Measurements from ENCODE around the gene ZNF205. TPM values are rescaled to one million over a fixed set of nuclear protein-coding genes. Genes with fewer than 3 reads are reported as not detected.

The ZNF205 gene
- total and polyA plus RNA-seq, 2 of the 13 experiments (the other 11 are each of a cell fraction or from before 2014, with no cell fraction given) = 5.8 to 10.2 TPM

DNA sequence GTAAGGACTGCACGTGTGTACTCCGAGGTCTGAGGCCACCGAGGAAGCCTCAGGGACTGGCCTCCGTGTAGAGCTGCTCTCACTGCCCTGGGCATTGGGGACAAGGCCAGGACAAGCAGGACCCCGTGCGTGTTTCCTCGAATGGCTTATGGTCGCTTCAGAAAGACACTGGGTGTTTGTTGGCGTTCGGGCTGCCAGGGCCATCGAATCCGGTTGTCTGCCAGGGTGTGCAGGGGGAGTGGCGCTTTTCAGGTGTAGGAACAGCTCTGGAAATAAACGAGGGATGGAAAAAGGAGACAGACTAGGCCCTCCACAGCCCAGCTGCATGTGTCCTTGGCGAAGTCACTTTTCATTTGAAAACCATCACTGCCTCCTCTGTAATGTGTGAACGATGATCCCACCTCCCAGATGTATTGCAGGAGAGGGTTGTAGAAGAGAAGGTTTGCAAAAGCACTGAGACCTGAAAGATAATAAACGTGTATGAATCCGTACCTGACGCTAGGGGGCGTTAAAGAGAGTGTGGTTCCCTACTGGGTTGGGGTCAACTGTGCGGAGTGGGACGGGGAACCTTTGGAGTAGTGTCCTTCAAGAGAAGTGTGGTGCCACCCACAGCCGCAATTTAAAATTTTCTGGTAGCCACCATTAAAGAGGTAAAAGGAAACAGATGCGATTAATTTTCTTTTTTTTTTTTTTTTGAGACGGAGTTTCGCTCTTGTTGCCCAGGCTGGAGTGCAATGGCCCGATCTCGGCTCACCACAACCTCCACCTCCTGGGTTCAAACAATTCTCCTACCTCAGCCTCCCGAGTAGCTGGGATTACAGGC is 11.2 kb upstream of the ZNF205 start:
- in situ Hi-C loops (cut with HindIII; ENCODE audit: extremely low pct_ligation_motif_present, low pct_unique_long_range_greater_than_20kb) (no loop called here), intact Hi-C loops (cut with micrococcal nuclease; ENCODE audit: unreplicated experiment) (loop anchor here (2.0 kb wide), 1 partner anchor 42 kb away; no protein-coding TSS in a partner anchor)
- ATAC-seq (peak; percentile 15; the same call in 1 of the 3 replicates), DNase-seq (ENCODE audit: low spot score) (peak; percentile 65), FAIRE-seq (peak; percentile 42)
- H3K4me2 ChIP-seq (ENCODE audit: low read depth, low read length) = peak overlapping the region; percentile 50
- H3K4me1 ChIP-seq (ENCODE audit: insufficient read depth, low read length) = peaks cover 70% of the 10 kb centered on the region
- ChIA-PET CTCF (ENCODE audit: low intra/inter-chr PET ratio, low total read pairs) (interaction anchor here (1.1 to 1.8 kb wide), 3 partner anchors 14 to 42 kb away, joined by 3 to 5 read pairs (median 4); no protein-coding TSS in a partner anchor), POLR2A (no interaction called here)
- H3K9me3 ChIP-seq (ENCODE audit: low read length) = no peaks in the 10 kb centered on the region
- peaks cover 0 to 13% of the 10 kb centered on the region in 2 experiments; a peak in 2 of 5 replicates for H3K27me3 ChIP-seq (ENCODE audit: control insufficient read depth in 1 of 2, insufficient read depth in 2 of 2, low read length in 2 of 2)
- H3K27ac ChIP-seq (ENCODE audit: extremely low read length, insufficient read depth, low read length) = no peak overlapping the region
- H4K20me1 ChIP-seq (ENCODE audit: insufficient read depth, low read length) = no peaks in the 10 kb centered on the region
- WGBS (ENCODE audit: low lambda C conversion rate) = 44% methylated on average over 28 of the region's 29 CpGs
- H3K36me3 ChIP-seq (replicated peaks in 1 of 2; ENCODE audit: control insufficient read depth in 1 of 2, insufficient read depth in 2 of 2, low read length in 2 of 2) = no peaks in the 10 kb centered on the region
- H3K9ac ChIP-seq (ENCODE audit: insufficient read depth, low read depth, low read length) = no peak overlapping the region
- BruUV-seq (replicated peaks) = no TSS peak
- no peaks in the 10 kb centered on the region for H3K79me2 ChIP-seq (ENCODE audit: insufficient read depth, low read length)
- H3K4me3 ChIP-seq (replicated peaks in 1 of 3; ENCODE audit: insufficient read depth in 1 of 3, low read depth in 2 of 3, low read length in 3 of 3) = 0 out of 6 replicates have a peak overlapping the region, but pooled peaks of 1 of the 3 experiments have one; percentile 14
- H2AFZ ChIP-seq (ENCODE audit: low read length) = no peak overlapping the region
- TF ChIP-seq ZFYVE20 (CRISPR knock-in tag; IDR thresholded peaks at IDR 0.05; ENCODE audit: borderline replicate concordance, low read depth) (no peak), REXO4 (CRISPR knock-in tag; IDR thresholded peaks at IDR 0.05; ENCODE audit: borderline replicate concordance) (no peak), TEAD3 (CRISPR knock-in tag; optimal IDR thresholded peaks at IDR 0.05; ENCODE audit: borderline replicate concordance) (peak; percentile 31), ZNF562 (CRISPR knock-in tag; IDR thresholded peaks at IDR 0.05; ENCODE audit: borderline replicate concordance) (no peak), SMARCC2 (IDR thresholded peaks at IDR 0.05) (no peak), HES4 (CRISPR knock-in tag; IDR thresholded peaks at IDR 0.05; ENCODE audit: borderline replicate concordance) (no peak; the same call in 1 of the 2 replicates), ZNF383 (CRISPR knock-in tag; IDR thresholded peaks at IDR 0.05; ENCODE audit: borderline replicate concordance) (no peak)
- TF ChIP-seq, protein P1, sequence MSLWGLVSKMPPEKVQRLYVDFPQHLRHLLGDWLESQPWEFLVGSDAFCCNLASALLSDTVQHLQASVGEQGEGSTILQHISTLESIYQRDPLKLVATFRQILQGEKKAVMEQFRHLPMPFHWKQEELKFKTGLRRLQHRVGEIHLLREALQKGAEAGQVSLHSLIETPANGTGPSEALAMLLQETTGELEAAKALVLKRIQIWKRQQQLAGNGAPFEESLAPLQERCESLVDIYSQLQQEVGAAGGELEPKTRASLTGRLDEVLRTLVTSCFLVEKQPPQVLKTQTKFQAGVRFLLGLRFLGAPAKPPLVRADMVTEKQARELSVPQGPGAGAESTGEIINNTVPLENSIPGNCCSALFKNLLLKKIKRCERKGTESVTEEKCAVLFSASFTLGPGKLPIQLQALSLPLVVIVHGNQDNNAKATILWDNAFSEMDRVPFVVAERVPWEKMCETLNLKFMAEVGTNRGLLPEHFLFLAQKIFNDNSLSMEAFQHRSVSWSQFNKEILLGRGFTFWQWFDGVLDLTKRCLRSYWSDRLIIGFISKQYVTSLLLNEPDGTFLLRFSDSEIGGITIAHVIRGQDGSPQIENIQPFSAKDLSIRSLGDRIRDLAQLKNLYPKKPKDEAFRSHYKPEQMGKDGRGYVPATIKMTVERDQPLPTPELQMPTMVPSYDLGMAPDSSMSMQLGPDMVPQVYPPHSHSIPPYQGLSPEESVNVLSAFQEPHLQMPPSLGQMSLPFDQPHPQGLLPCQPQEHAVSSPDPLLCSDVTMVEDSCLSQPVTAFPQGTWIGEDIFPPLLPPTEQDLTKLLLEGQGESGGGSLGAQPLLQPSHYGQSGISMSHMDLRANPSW (CRISPR knock-in tag; IDR thresholded peaks at IDR 0.05; ENCODE audit: borderline replicate concordance) = no peak
- TF ChIP-seq, protein P2, sequence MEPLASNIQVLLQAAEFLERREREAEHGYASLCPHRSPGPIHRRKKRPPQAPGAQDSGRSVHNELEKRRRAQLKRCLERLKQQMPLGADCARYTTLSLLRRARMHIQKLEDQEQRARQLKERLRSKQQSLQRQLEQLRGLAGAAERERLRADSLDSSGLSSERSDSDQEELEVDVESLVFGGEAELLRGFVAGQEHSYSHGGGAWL (CRISPR knock-in tag; IDR thresholded peaks at IDR 0.05) = no peak
- TF ChIP-seq, protein P3, sequence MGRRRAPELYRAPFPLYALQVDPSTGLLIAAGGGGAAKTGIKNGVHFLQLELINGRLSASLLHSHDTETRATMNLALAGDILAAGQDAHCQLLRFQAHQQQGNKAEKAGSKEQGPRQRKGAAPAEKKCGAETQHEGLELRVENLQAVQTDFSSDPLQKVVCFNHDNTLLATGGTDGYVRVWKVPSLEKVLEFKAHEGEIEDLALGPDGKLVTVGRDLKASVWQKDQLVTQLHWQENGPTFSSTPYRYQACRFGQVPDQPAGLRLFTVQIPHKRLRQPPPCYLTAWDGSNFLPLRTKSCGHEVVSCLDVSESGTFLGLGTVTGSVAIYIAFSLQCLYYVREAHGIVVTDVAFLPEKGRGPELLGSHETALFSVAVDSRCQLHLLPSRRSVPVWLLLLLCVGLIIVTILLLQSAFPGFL (CRISPR knock-in tag; IDR thresholded peaks at IDR 0.05) = no peak
- TF ChIP-seq, protein P4, sequence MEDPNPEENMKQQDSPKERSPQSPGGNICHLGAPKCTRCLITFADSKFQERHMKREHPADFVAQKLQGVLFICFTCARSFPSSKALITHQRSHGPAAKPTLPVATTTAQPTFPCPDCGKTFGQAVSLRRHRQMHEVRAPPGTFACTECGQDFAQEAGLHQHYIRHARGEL (CRISPR knock-in tag; IDR thresholded peaks at IDR 0.05) = no peak
- TF ChIP-seq, protein P5, sequence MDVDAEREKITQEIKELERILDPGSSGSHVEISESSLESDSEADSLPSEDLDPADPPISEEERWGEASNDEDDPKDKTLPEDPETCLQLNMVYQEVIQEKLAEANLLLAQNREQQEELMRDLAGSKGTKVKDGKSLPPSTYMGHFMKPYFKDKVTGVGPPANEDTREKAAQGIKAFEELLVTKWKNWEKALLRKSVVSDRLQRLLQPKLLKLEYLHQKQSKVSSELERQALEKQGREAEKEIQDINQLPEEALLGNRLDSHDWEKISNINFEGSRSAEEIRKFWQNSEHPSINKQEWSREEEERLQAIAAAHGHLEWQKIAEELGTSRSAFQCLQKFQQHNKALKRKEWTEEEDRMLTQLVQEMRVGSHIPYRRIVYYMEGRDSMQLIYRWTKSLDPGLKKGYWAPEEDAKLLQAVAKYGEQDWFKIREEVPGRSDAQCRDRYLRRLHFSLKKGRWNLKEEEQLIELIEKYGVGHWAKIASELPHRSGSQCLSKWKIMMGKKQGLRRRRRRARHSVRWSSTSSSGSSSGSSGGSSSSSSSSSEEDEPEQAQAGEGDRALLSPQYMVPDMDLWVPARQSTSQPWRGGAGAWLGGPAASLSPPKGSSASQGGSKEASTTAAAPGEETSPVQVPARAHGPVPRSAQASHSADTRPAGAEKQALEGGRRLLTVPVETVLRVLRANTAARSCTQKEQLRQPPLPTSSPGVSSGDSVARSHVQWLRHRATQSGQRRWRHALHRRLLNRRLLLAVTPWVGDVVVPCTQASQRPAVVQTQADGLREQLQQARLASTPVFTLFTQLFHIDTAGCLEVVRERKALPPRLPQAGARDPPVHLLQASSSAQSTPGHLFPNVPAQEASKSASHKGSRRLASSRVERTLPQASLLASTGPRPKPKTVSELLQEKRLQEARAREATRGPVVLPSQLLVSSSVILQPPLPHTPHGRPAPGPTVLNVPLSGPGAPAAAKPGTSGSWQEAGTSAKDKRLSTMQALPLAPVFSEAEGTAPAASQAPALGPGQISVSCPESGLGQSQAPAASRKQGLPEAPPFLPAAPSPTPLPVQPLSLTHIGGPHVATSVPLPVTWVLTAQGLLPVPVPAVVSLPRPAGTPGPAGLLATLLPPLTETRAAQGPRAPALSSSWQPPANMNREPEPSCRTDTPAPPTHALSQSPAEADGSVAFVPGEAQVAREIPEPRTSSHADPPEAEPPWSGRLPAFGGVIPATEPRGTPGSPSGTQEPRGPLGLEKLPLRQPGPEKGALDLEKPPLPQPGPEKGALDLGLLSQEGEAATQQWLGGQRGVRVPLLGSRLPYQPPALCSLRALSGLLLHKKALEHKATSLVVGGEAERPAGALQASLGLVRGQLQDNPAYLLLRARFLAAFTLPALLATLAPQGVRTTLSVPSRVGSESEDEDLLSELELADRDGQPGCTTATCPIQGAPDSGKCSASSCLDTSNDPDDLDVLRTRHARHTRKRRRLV (CRISPR knock-in tag; IDR thresholded peaks at IDR 0.05) = no peak

Data from HepG2 (cell line).